Measurements from ENCODE around the gene NXF1.
"Not testable (repeated sequence)": the region's sequence is repeated elsewhere in the genome, so short reads cannot be mapped to it uniquely, and the experiment has no call there.

Gene NXF1

GRCh38 chr11:62832336-62833234 is 27.3 kb upstream of the NXF1 start, which contains the start of gene TEX54:
Gene TEX54 (minus strand): TSS chr11:62832841.
- peak in 1 of 2 experiments; percentile 70 for DNase-seq

- DNase-seq: peak; percentile 95 to 97
Observed at GRCh38 chr11:62831520-62832335, 26.5 kb upstream of the NXF1 start, which contains the start of gene STX5. Gene STX5 (minus strand): TSS chr11:62832051. CDS start chr11:62831243, 808 bp downstream.

- peak in 1 of 2 experiments; percentile 48 for DNase-seq
Observed at GRCh38 chr11:62830904-62831519, 25.8 kb upstream of the NXF1 start.

GRCh38 chr11:62828130-62828529 is 22.9 kb upstream of the NXF1 start:
- not testable (repeated sequence) for DNase-seq

GRCh38 chr11:62823677-62824076 is 18.4 kb upstream of the NXF1 start:
- DNase-seq: no peak

GRCh38 chr11:62817129-62817528 is 11.9 kb upstream of the NXF1 start:
- no peak for DNase-seq

GRCh38 chr11:62816557-62816956 is 11.3 kb upstream of the NXF1 start:
- DNase-seq: no peak

- no peak for DNase-seq
Observed at GRCh38 chr11:62811659-62812058, 6.4 kb upstream of the NXF1 start.

- no peak for DNase-seq
Observed at GRCh38 chr11:62810748-62811147, 5.5 kb upstream of the NXF1 start.

- peak in 1 of 2 experiments; percentile 22 for DNase-seq
Observed at GRCh38 chr11:62806611-62807121, 1.4 kb upstream of the NXF1 start.

GRCh38 chr11:62805961-62806441 is 761 bp upstream of the NXF1 start:
- peak; percentile 35 to 37 for DNase-seq

GRCh38 chr11:62804310-62805075 is 747 bp downstream of the NXF1 start:
- DNase-seq: no peak

- no peak for DNase-seq
Observed at GRCh38 chr11:62801071-62801470, 4.2 kb downstream of the NXF1 start.

GRCh38 chr11:62799486-62799885 is 5.8 kb downstream of the NXF1 start:
- DNase-seq: no peak

GRCh38 chr11:62796281-62796680 is 9.0 kb downstream of the NXF1 start:
- no peak for DNase-seq

- no peak for DNase-seq
Observed at GRCh38 chr11:62794201-62794775, 11.0 kb downstream of the NXF1 start.

GRCh38 chr11:62792202-62792575 is 13.1 kb downstream of the NXF1 start:
- DNase-seq: no peak

GRCh38 chr11:62791501-62792201 is 13.6 kb downstream of the NXF1 start, which contains the start of gene TMEM223:
Gene TMEM223 (minus strand): TSS chr11:62792006. CDS start chr11:62791994, 12 bp downstream.
- peak; percentile 59 to 81 for DNase-seq

GRCh38 chr11:62789576-62789975 is 15.7 kb downstream of the NXF1 start:
- no peak for DNase-seq

- peak in 1 of 2 experiments; percentile 7 for DNase-seq
Observed at GRCh38 chr11:62788991-62789390, 16.2 kb downstream of the NXF1 start.

Measured in SHP77 (cell line).